ENCODE measurements around the gene FAM234B.
"Not testable (repeated sequence)": the region's sequence is repeated elsewhere in the genome, so short reads cannot be mapped to it uniquely, and the experiment has no call there.

Gene FAM234B

DNA sequence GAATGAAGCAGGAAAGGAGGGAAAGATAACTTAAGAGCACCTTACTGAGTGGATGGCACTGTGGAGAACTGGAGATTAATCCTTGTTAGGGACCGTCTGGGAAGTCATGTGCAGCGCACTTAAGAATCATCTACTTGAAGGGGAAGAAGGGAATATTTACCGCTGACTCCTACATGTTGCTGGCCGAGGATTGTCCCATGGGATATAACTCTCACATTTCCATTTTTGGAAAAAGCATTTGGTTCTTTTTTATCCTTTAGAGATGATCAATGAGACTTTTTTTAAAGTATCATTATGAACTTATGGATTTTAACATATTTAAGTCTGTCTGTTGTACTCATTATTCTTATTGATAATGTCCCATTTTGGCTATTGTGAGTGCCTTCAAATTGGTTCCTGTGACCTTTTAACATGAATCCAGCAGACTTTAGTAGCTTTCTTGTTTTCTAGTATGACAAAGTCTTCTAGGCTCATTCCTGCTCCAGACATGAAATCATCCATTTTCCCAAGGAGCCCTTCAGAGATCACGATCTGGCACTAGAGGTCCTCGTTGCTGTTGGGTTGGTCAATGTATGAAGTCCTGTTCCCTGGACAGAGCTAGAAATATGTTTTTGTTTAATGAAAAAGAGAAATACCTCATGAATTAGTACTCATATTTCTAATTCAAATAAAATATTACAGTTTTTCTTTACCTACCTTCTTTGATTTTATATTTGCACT lies 20.2 kb upstream of the FAM234B start:
- no peak for DNase-seq

DNA sequence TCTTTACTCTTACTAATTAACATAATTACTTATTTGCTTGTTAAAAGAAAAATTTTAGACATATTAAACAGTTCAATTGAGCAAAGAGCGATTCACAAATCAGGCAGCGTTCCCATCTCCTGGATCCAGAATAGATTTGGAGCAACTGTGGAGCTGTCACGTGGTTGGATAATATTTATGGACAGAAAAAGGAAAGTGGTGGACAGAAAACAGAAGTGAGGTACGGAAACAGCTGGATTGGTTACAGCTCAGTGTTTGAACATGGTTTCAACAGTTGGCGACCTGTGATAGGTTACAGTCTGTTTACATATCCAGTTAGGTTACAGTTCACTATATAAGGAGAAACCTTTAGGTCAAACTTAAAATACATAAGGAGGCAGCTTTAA lies 19.7 kb upstream of the FAM234B start:
- no peak for DNase-seq

- DNase-seq, result no peak
Measured at GRCh38 chr12:13026286-13026685, 17.9 kb upstream of the FAM234B start.

DNA sequence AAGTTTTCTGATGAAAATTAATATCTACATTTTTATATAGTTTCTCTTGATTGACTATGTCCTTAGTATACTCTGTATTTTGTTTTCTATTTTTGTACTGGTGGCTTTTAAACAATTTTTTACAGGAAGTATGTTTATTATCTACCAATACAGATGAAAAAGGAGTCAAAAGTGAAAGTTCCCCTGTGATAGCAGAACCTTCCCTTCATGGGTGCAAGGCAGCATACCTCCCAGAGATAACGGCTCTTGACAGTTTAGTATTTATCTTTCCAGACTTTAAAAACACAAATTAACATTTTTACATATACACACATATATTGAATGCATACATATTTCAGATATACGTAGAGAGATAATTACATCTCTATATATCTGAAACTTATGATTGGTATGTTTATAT lies 17.1 kb upstream of the FAM234B start:
- no peak for DNase-seq

DNA sequence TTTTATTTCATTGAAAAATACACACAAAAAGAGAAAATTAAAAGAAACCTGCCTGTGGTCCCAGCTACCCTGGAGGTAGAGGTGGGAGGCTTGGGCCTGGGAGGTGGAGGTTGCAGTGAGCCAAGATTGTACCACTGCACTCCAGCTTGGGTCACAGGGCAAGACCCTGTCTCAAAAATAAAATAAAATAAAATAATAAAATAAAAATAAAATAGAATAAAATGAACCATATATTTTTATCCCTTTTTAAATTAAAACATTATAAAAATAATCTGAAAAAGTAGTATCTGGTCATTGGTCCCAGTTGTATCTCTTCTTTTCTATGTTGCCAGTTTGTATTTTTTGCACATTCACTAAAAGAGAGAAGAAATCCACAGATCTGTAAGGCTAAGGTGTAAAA lies 16.7 kb upstream of the FAM234B start:
- no peak for DNase-seq

DNA sequence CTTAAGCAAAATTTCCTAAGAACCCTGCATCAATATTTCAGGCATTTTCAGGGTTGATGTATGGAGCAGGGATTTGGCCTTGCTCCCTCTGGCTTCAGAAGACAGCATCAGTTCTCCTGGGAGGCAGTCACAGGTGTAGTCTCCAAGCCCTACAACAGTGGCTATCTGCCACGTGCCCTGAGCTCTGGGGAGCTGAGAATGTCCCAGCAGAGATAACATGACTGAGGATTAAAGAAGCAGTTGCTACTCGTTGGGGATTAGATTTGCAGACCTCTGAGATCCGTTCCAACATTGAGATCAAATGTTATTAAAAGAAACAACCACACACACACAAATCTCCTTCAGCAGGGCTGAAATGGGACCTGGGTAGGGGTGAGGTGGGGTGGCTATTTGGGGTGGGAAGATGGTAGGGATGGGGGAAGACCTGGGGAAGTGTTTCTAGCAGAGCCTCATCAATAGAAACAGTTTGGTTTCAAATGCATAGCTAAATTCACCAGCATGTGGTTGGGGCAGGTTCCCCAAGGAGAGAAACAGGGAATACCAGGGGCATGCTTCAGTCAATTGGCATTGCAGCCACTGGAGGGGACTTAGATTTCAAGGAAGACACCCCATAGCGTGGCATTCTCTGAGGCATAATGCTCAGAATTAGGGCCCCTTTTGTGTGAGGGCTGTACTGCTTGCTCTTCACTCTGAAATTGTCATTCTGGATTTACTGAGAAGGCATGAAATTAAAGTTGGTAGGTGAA lies 15.2 kb upstream of the FAM234B start:
- no peak for DNase-seq

GRCh38 chr12:13030541-13031291 lies 13.5 kb upstream of the FAM234B start:
- DNase-seq, result no peak

GRCh38 chr12:13032164-13032563 lies 12.0 kb upstream of the FAM234B start:
- DNase-seq, result no peak

- DNase-seq, result no peak
Measured at GRCh38 chr12:13033476-13033875, 10.7 kb upstream of the FAM234B start.

GRCh38 chr12:13035335-13035734 lies 8.8 kb upstream of the FAM234B start:
- DNase-seq, result not testable (repeated sequence)

- no peak for DNase-seq
Measured at GRCh38 chr12:13036881-13037280, 7.3 kb upstream of the FAM234B start.

- no peak for DNase-seq
Measured at GRCh38 chr12:13038491-13039161, 5.6 kb upstream of the FAM234B start.

DNA sequence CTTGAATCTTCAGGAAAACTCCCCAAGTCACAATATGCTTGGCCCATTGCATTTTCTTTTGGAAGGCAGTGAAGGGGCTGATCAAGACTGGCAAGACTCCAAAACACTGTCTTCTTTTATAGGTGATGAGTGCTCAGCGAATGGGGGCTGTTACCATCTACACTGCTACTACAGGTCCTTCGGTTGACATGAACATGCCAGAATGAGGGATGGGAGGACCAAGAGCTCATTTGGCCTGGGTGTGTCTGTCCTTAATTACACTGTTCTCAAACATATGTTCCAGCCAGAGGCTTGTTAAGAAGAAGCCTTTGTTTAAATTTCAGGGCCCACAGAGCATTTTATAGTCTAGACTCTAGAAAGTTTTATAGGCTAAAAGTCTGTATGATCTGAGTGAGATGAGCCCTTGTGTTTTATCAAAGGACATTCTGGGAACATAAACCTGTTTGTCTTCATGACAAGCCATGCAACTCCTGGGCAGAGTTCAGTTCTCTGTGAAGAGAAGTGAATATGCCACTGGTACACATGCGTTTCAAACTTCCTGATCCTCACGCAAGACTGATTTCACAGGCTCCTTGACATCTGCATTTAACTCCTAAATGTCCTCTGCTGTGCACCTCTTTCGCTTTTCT lies 4.7 kb upstream of the FAM234B start:
- no peak for DNase-seq

DNA sequence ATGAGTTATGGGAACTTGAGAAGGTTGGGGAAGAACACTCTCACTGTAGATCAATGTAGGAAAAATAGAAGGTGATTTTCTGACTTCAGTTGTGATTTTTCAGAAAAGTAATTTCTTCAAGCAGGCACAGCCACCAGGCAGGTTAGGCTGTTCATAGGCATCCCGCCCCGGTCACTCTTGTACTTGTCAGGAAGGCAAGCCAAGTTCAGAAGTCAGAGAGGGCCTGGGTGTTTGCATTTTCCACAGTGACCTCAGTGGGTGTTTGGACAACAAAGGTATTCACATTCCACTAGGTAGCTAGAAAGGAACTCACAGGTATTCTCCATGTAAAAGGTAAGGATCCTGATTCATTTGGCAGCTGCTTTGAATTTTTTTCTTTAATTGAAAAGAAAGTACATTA lies 3.0 kb upstream of the FAM234B start:
- no peak for DNase-seq

- DNase-seq, result no peak
Measured at GRCh38 chr12:13042666-13043230, 1.4 kb upstream of the FAM234B start.

- no peak for DNase-seq
Measured at GRCh38 chr12:13044906-13045299, 722 bp downstream of the FAM234B start.

- no peak for DNase-seq
Measured at GRCh38 chr12:13045816-13046215, 1.6 kb downstream of the FAM234B start.

DNA sequence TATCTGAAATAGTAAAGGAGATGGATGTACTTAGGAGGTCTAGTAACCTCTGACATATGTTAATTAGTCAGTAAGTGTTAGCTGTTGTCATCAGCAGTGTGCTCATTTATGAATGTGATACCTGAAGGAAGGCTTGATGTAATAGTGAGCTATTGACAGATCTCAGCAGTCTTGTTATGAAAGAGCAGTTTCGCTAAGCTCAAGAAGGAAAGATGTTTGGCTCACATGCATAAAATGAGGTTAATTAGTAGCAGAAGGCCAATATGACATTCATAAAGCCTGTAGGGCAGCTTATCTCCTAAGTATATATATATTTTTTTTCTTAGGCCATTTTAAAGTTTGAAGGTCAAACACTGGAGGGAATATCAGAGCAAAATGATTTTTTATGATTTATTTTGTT lies 2.8 kb downstream of the FAM234B start:
- DNase-seq, result no peak

- DNase-seq, result no peak
Measured at GRCh38 chr12:13049816-13050215, 5.6 kb downstream of the FAM234B start.

DNA sequence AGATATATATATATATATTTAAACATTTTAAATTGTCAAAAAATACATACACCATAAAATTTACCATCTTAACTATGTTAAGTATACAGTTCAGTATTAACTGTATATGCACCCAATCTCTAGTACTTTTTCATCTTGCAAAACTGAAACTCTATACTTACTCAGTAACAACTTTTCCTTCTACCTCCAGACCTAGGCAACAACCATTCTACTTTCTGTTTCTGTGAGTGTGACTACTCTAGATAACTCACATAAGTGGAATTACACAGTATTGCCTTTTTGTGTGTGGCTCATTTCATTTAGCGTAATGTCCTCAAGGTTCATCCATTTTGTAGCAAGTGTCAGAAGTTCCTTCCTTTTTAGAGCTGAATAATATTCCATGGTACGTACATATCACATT lies 8.2 kb downstream of the FAM234B start:
- no peak for DNase-seq

GRCh38 chr12:13053617-13054016 lies 9.4 kb downstream of the FAM234B start:
- not testable (repeated sequence) for DNase-seq

DNA sequence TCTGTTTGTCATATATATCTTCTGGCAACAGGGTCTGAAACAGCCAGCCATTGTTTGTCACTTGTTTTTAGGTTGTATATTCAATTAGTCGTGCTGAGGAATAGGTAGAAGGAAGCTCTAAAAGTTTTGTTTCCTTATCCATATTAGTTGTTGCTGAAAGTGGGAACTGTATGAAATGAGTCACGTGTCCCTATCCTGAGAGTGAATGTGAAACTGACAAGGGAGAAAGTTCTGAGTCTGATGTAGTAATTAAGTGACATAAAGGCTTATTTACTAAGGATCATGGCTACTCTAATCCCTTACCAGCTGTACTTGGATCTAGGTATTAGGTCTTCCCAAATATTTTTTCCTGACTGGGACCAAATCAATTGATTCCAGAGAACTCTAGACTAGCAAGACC lies 16.4 kb downstream of the FAM234B start:
- DNase-seq, result no peak

DNA sequence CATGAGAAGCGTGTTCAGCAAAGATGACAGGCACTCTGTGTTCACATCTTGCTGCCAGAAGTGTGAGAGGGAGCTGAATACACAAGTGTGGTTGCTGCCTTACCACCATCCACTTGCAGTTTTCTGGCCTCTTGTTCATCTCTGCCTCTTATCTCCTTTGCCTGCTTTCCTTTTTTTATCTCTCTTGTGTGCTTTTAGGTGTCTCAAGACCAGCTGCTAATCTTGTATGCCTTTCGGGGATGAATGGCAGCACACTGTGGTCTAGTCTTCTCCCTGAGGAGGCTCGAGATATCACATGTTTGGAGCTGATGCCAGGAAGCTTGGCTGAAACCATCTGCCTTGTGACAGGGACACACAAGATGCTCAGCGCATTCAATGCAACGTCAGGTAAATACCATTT lies 17.2 kb downstream of the FAM234B start:
- DNase-seq, result no peak
